HAP-1 (cell line): ENCODE results near the gene SLC39A11.

ENCODE experiments used
- DNase-seq, 2 experiments: peaks; one replicate each; pipeline ENCODE4 v3.0.0-alpha.2; 2016 to 2020; ENCODE audit warnings: low spot score in 2 of 2
- H3K27me3 ChIP-seq: fragments of 250-450 bp; sonication (Bioruptor Pico); 2 replicates; pipeline ENCODE4 v1.5.1; 2020; ENCODE audit warnings: low read depth, mild to moderate bottlenecking, moderate library complexity
- H3K36me3 ChIP-seq: fragments of 250-450 bp; sonication (Bioruptor Pico); replicated peaks from 2 replicates; pipeline ENCODE4 v1.5.1; 2020; ENCODE audit warnings: mild to moderate bottlenecking
- H3K4me1 ChIP-seq: fragments of 250-450 bp; sonication (Bioruptor Pico); 2 replicates; pipeline ENCODE4 v1.5.1; 2020; ENCODE audit warnings: mild to moderate bottlenecking
- H3K4me3 ChIP-seq: fragments of 250-450 bp; sonication (Bioruptor Pico); 2 replicates; pipeline ENCODE4 v1.5.1; 2020; ENCODE audit warnings: mild to moderate bottlenecking, moderate library complexity
- H3K9me3 ChIP-seq: fragments of 250-450 bp; sonication (Bioruptor Pico); 2 replicates; pipeline ENCODE4 v1.5.1; 2020; ENCODE audit warnings: mild to moderate bottlenecking, moderate library complexity
- in situ Hi-C: fragments of 300-500 bp; cut with MboI; formaldehyde crosslinking; loops from 3 replicates; pipeline ENCODE4 v1.14.3; 2020; ENCODE audit warnings: low sequenced_read_pairs, inconsistent platforms, mixed read lengths

SLC39A11 gene

DNA sequence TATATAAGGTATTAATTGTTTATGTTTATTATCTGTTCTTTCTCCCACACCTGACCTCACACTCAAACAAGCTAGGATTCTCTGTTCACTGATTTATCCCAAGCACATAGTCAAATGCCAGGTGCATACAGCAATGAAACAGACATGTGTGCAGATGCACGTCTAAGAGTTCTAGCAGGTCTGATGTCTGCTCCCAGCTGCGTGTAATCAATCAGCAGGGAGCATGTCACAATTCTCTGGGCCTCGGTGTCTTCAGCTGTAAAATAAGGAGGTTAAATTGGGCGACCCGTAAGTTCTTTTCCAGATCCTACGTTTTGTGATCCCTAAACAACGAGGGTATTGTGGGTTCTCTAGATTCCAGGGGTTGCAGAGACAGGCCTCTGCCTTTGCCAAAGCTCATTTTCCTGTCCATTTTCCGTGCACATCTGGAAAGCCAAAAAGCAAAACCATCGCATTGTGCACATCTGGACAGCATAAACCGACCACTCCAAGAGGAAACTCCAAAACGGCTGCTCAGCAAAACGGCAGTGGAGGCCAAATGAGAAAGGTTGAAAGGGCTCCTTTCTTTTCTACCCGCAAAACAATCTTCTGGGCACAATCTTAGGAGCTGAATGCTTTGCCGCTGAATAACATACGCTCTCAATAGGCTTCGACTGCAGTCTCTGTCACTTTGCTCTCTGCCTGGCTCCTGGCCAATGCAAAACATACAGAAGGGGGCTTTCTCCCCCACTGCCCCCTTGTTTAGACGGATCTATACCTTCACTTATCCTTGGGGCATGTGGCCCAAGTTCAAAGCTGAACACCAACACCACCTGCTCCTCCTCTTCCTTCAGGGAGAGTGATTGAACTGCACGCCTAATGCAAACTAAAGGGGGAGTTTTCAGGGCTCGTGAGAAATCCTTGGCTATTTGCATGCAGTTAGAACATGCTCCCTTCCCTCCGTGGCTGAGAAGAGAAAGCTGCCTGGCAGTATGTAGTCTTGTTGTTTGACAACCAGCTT is 426.3 kb downstream of the SLC39A11 start:
- Histone ChIP-seq H3K4me3 (no peak overlapping the region), H3K36me3 (no peaks in the 10 kb centered on the region), H3K4me1 (no peaks in the 10 kb centered on the region), H3K27me3 (no peaks in the 10 kb centered on the region), H3K9me3 (no peaks in the 10 kb centered on the region)
- in situ Hi-C loops, result no loop called here
- DNase-seq, result no peak

DNA sequence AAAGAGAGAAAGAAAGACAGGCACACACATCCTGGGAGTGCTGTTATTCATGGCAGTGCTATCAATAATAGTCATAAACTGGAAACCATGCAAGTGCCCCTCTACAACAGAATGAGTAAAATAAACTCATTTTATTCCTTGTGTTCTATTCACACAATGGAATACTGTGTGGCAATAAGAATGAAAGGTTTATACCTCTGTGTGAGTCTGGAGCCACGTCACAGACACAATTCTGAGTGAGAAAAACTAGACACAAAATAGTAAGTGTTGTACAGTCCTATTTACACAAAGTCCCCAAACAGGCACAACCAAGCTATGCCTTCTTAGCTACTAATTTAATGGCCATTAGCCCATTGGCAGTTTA is 429.7 kb downstream of the SLC39A11 start:
- DNase-seq, result no peak
- Histone ChIP-seq H3K4me1 (no peaks in the 10 kb centered on the region), H3K4me3 (no peak overlapping the region), H3K27me3 (no peaks in the 10 kb centered on the region), H3K9me3 (no peaks in the 10 kb centered on the region), H3K36me3 (no peaks in the 10 kb centered on the region)
- in situ Hi-C loops, result no loop called here

DNA sequence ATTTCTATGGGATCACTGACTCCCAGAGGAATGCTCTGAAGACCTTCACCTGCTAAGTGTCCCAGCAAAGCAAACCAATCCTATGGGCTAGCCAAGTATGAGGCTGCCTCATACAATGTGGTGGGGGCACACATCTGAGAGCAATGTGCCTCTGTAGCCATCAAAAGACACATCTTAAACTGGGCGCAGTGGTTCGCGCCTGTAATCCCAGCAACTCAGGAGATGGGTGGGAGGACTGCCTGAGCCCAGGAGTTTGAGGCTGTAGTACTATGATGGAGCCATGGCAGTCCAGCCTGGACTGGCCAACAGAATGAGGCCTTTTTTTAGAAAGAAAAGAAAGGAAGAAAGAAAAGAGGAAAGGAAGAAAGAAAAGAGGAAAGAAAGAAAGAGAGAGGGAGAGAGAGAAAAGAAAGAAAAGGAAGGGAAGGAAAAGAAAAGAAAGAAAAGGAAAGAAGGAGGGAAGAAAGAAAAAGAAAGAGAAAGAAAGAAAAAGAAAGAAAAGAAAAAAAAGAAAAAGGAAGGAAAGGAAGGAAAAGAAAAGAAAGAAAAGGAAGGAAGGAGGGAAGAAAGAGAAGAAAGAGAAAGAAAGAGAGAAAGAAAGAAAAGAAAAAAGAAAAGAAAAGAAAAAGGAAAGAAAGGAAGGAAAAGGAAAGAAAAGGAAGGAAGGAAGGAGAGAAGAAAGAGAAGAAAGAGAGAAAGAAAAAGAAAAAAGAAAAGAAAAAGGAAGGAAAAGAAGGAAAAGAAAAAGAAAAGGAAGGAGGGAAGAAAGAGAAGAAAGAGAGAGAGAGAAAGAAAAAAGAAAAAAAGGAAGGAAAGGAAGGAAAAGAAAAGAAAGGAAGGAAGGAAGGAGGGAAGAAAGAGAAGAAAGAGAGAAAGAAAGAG is 430.3 kb downstream of the SLC39A11 start:
- H3K9me3 ChIP-seq, result no peaks in the 10 kb centered on the region
- no peak overlapping the region for H3K4me3 ChIP-seq
- H3K36me3 ChIP-seq, result no peaks in the 10 kb centered on the region
- no peaks in the 10 kb centered on the region for H3K27me3 ChIP-seq
- in situ Hi-C loops, result no loop called here
- no peak for DNase-seq
- no peaks in the 10 kb centered on the region for H3K4me1 ChIP-seq

DNA sequence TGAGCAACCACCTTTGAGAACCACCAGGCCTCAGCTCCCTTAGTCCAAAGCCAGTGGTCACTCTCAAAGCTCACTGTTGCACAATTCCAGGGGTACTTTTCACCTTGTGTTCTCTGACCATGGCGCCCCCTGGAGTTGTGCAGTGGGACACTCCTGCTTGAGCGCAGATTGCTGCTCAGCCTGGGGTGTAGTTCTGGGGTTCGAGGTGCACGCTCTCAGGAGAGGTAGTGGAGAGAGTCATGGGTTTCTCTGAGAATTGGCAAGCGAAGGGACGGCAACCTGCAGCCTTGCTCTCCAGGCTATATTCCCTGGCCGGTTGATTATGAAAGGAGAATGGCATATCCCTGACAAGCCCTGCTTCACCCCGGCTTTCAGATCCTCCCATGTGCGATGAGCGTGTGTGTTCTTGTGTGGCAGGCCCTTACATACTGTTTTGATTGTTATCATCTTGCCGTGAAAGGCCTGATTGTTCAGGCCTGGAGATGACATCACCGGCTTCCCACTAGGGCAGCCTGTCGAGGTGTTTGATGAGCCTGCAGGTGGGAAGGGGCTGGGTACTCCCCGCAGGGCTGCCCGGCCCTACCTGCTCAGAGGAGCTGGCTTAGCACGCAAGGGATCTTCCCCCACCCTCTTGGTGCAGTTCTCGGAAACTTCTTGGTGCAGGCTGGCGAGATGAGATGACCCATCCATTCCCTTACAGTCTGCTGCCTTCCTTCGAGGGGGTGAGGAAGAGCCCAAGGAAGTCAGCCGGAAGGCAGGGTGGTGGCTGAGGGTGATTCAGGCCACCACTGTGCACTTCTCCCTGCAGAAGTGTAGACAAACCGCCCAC is 431.2 kb downstream of the SLC39A11 start:
- Histone ChIP-seq H3K27me3 (no peaks in the 10 kb centered on the region), H3K4me1 (no peaks in the 10 kb centered on the region), H3K4me3 (no peak overlapping the region), H3K9me3 (no peaks in the 10 kb centered on the region), H3K36me3 (no peaks in the 10 kb centered on the region)
- in situ Hi-C loops, result no loop called here
- no peak for DNase-seq

DNA sequence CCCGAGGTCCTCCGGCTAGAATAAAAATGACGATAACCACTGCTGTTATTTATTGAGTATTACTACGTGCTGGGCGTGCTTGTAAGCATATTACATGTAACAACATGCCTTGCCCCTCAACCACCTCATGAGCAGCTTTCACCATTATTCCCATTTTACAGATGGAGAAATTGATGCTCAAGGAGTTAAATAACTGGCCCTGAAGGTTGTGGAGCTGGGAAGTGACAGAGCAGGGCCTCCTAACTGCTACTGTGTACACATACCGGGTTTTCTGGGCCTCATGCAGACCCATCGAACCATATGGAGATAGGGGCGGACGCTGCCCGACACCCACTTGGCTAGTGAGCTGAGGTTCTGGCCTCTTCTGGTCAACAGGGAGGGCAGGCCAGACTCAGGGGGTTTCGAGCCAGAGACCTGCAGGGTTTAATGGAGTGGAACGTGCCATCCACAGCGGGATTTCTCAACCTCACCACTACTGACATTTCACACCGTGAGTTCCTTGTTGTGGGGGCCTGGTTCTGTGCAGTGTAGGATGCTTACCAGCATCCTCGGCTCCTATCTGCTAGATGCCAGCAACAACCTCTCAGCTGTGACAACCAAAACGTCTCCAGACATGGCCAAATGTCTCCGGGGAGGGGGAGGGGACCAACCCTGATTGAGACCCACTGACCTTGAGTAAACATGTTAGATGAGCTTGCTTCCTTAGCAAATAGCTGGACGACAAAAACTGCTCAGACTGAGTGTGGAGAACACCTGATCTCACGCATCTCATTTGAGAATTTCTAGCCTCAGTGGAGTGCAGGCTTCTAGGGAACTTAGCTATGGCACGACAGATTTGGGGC is 432.0 kb downstream of the SLC39A11 start:
- H3K36me3 ChIP-seq, result no peaks in the 10 kb centered on the region
- no peaks in the 10 kb centered on the region for H3K4me1 ChIP-seq
- no peaks in the 10 kb centered on the region for H3K9me3 ChIP-seq
- in situ Hi-C loops, result no loop called here
- no peak for DNase-seq
- H3K4me3 ChIP-seq, result no peak overlapping the region
- H3K27me3 ChIP-seq, result no peaks in the 10 kb centered on the region

DNA sequence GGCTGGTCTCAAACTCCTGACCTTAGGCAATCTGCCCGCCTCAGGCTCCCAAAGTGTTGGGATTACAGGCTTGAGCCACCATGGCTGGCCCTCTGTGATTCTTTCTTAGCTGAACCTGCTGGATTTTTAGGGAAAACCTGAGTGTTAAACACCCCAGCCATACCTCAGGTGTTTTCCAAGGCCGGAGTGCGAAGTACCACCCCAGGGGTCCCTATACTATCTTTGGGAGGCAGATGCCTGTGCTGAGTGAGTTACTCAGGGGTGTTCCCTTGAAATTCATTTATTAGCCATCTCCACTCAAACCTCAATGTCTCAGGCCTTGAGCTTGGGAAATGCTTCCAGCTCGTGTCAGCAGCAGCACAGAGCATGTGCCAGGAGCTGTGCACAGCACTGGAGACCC is 432.7 kb downstream of the SLC39A11 start:
- no peak for DNase-seq
- in situ Hi-C loops, result no loop called here
- H3K36me3 ChIP-seq, result no peaks in the 10 kb centered on the region

DNA sequence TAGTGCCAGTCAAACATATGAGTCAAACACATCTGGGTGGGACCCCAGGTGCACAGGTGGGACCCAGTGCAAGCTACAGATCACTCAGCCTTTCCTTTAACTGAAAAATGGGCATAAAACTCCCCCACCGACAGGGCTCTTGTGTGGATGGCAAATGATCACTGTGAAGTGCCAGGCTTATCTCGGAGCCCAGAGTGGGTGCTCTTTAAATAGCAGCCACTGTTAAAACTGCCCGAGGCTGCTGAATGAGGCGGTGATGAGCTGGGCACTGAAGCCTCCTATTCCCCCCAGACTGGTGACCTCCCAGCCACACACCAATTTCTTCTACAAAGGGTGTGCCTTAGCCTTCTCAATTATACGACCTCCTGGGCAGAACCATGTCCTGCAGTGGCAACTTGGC is 433.8 kb downstream of the SLC39A11 start:
- no peaks in the 10 kb centered on the region for H3K36me3 ChIP-seq
- in situ Hi-C loops, result no loop called here
- no peak for DNase-seq

More for the DNA sequence above, 432.7 kb downstream of the SLC39A11 start:
- H3K4me1 ChIP-seq, result no peaks in the 10 kb centered on the region
- H3K9me3 ChIP-seq, result no peaks in the 10 kb centered on the region
- no peaks in the 10 kb centered on the region for H3K27me3 ChIP-seq
- H3K4me3 ChIP-seq, result no peak overlapping the region

DNA sequence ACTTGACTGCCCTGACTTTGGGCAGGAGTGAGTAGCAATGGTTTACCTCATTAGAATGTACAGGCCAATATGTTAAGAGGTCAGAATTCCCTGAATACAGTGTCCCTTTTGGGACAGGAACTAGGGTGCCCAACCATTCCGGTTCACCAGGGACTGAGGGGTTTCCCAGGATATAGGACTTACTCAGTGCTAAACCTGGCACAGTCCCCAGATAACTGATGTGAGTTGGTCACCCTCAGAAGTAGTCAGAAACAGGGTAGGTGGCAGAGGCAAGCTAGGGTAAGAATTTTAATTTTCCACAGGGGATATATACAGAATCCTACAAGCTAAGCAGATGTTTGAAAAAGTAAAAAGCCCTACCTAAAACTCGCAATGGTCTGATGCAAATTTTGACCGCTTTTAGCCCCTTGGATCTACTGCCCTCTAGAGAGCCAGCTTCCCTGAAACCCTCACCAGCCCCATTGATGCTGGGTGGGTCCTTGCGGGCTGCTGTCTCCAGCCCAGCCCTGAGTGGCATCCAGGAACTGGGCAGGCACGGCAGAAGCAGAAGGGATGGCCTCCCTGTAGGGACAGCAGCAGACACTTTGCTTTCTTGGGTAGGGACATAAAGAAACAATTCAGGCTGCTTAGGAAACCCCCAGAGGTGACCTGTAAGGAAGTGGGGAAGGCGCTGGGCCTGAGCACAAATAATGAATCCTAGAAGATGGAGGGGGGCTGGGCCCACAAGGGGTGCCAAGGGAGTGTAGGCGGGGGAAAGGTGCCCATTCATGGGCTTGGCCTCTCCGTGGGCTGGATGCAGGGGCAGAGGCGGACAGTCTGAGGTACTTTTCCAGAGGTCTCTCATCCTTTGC is 434.8 kb downstream of the SLC39A11 start:
- no peak for DNase-seq
- no peaks in the 10 kb centered on the region for H3K4me1 ChIP-seq
- H3K4me3 ChIP-seq, result no peak overlapping the region
- H3K9me3 ChIP-seq, result no peaks in the 10 kb centered on the region
- no peaks in the 10 kb centered on the region for H3K27me3 ChIP-seq
- no peaks in the 10 kb centered on the region for H3K36me3 ChIP-seq
- in situ Hi-C loops, result no loop called here

More for the DNA sequence above, 433.8 kb downstream of the SLC39A11 start:
- Histone ChIP-seq H3K9me3 (no peaks in the 10 kb centered on the region), H3K27me3 (no peaks in the 10 kb centered on the region), H3K4me1 (no peaks in the 10 kb centered on the region), H3K4me3 (no peak overlapping the region)

DNA sequence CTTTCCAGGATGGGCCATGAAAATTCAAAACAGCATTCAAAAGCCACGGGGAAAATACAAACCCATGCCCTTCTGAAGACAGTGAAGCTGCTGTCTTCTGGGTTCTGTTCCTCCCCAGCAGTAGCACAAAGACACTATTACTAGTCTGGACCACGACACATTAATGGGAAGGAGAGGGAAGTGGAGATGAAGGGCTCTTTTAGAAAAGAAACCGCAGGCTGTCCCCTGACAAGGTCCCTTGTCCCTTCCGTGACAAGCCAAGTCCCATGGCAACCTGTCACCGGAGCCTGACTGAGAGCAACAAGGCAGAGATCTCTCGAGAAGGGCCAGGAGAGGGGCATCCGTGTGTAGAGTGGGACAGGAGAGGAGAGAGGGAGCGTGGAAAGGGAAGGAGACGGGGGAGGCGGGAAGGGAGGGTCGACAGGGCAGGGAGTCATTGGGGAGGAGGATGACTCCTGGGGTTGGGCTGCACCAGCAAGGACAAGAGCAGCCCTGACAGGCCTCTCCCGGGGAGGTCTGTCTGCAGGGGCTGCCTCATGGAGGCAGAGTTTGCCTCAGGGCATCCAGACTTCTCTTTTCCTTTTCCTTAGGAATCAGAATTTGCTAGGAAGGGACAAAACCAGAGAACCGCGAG is 436.2 kb downstream of the SLC39A11 start:
- no peaks in the 10 kb centered on the region for H3K9me3 ChIP-seq
- in situ Hi-C loops, result no loop called here
- no peaks in the 10 kb centered on the region for H3K27me3 ChIP-seq
- H3K36me3 ChIP-seq, result no peaks in the 10 kb centered on the region
- no peaks in the 10 kb centered on the region for H3K4me1 ChIP-seq
- no peak for DNase-seq
- no peak overlapping the region for H3K4me3 ChIP-seq

DNA sequence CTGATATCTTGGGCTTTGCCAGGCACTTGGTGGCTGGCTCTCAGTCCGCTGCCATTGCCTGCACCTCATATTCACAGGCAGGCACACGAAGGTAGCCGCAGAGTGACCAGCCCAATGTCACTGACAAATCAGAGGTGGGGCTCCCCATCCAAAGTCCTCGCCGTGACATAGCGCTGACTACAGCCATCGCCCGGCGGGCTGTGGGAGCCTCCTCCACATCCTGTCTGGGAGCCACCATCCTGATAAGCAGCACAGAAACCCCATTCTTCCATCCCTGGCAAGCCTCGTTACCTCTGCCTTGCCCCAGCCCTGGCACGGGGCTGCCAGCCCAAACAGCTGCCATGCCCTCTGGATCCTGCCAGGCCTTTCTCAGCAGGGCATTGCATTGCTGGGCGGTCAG is 437.8 kb downstream of the SLC39A11 start:
- Histone ChIP-seq H3K27me3 (no peaks in the 10 kb centered on the region), H3K9me3 (no peaks in the 10 kb centered on the region), H3K36me3 (no peaks in the 10 kb centered on the region), H3K4me1 (no peaks in the 10 kb centered on the region), H3K4me3 (no peak overlapping the region)
- in situ Hi-C loops, result no loop called here
- no peak for DNase-seq

DNA sequence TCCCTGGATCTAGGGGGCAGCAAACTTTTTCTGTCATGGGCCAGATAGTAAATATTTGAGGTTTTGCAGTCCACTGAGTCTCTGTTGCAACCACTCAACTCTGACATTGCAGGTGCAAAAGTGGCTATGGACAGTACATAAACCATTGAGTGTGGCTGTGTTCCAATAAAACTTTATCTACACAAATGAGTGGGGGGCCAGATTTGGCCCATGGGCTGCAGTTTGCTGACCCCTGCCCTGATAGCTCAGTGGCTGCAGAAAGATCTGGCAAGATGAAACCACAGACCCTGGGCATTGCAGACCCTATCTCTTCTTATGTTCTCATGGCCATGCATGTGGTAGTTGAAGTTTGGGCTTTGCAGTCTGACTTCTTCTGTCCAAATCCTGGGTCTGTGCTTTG is 440.5 kb downstream of the SLC39A11 start:
- H3K36me3 ChIP-seq, result no peaks in the 10 kb centered on the region
- no peak for DNase-seq
- no peaks in the 10 kb centered on the region for H3K27me3 ChIP-seq
- in situ Hi-C loops, result no loop called here
- no peaks in the 10 kb centered on the region for H3K4me1 ChIP-seq
- H3K9me3 ChIP-seq, result no peaks in the 10 kb centered on the region
- H3K4me3 ChIP-seq, result no peak overlapping the region

DNA sequence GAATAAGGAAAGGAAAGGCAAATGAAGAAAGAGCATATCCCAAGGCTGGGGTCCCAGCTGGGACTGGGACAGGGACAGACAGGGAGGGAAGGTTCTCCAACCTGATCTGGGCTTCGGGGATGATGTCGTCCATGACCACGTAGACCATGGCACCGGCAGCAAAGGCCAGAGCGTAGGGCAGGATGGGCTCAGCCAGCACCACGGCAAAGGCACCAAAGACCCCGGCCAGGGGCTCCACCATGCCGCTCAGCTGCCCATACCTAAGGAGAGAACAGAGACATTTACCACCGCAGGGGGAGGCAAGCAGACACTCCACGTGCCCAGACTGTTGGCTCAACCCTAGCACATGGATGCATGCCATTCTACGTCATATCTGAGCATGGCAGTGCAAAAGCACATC is 443.8 kb downstream of the SLC39A11 start:
- no peak for DNase-seq
- H3K4me3 ChIP-seq, result no peak overlapping the region
- H3K4me1 ChIP-seq, result no peaks in the 10 kb centered on the region
- in situ Hi-C loops, result no loop called here
- no peaks in the 10 kb centered on the region for H3K9me3 ChIP-seq
- H3K27me3 ChIP-seq, result no peaks in the 10 kb centered on the region
- no peaks in the 10 kb centered on the region for H3K36me3 ChIP-seq
